ENCODE results near the gene ZNF280A. TPM values are rescaled to one million over a fixed set of nuclear protein-coding genes. Genes with fewer than 3 reads are reported as not detected.

ZNF280A gene
- total and polyA plus RNA-seq, 2 experiments from 2014 or later = not detected

- H3K9me2 ChIP-seq (ENCODE audit: insufficient read depth) = peaks cover 3% of the 10 kb centered on the region; the same call in 1 of the 2 replicates
- no peaks in the 10 kb centered on the region for H3K79me2 ChIP-seq (replicated peaks; ENCODE audit: insufficient read depth)
- Mint-ChIP-seq H3K4me1 (no peaks in the 10 kb centered on the region), H3K4me3 (no peak overlapping the region), H3K9me3 (peaks cover 5% of the 10 kb centered on the region; the same call in 1 of the 3 replicates), H3K36me3 (ENCODE audit: low read depth) (no peaks in the 10 kb centered on the region), H3K27me3 (ENCODE audit: insufficient read depth, low read depth, poor library complexity) (peaks cover 63% of the 10 kb centered on the region), H3K27ac (no peak overlapping the region)
- no peak overlapping the region for H2AFZ ChIP-seq
- H3K4me3 ChIP-seq = no peak overlapping the region
- H3F3A ChIP-seq (replicated peaks; ENCODE audit: low read depth) = no peaks in the 10 kb centered on the region
- H3K4me1 ChIP-seq (ENCODE audit: insufficient read depth) = no peaks in the 10 kb centered on the region
- no peak overlapping the region for H3K27ac ChIP-seq (ENCODE audit: low read depth)
- no peaks in the 10 kb centered on the region for H3K36me3 ChIP-seq (ENCODE audit: insufficient read depth)
- TF ChIP-seq ETS1 (IDR thresholded peaks at IDR 0.05) (no peak), NANOG (IDR thresholded peaks at IDR 0.05; ENCODE audit: borderline replicate concordance) (no peak), JUNB (IDR thresholded peaks at IDR 0.05; ENCODE audit: unreplicated experiment) (no peak), EZH2 (IDR thresholded peaks at IDR 0.05; ENCODE audit: low read depth, unreplicated experiment) (no peak), CTCF (conservative IDR thresholded peaks at IDR 0.05; ENCODE audit: low read depth in 2 of 2) (no peak), POLR2AphosphoS5 (IDR thresholded peaks at IDR 0.05; ENCODE audit: low read depth) (no peak), ZNF331 (CRISPR knock-in tag; IDR thresholded peaks at IDR 0.05; ENCODE audit: low read depth) (no peak), ZNF462 (CRISPR knock-in tag; IDR thresholded peaks at IDR 0.05) (no peak), EZH2phosphoT487 (IDR thresholded peaks at IDR 0.05; ENCODE audit: unreplicated experiment) (no peak), STAT1 (IDR thresholded peaks at IDR 0.05; ENCODE audit: unreplicated experiment) (no peak), REST (IDR thresholded peaks at IDR 0.05; ENCODE audit: unreplicated experiment) (no peak), CREB1 (CRISPR knock-in tag; IDR thresholded peaks at IDR 0.05; ENCODE audit: low read depth) (no peak), ZNF114 (CRISPR knock-in tag; IDR thresholded peaks at IDR 0.05) (no peak)
- H3K4me2 ChIP-seq = no peak overlapping the region
- ATAC-seq = no peak
- H3K27me3 ChIP-seq (ENCODE audit: insufficient read depth) = peaks cover 99% of the 10 kb centered on the region
- H4K20me1 ChIP-seq (replicated peaks; ENCODE audit: insufficient read depth) = no peaks in the 10 kb centered on the region
- DNase-seq (ENCODE audit: low spot score) = no peak
Observed at GRCh38 chr22:22527312-22527711, 7.2 kb upstream of the ZNF280A start.

Measured in GM23338 (cell line).